GM19238 (cell line): ENCODE measurements around the gene A1BG.
"Not testable (repeated sequence)": the region's sequence is repeated elsewhere in the genome, so short reads cannot be mapped to it uniquely, and the experiment has no call there.

Experiments used
- DNase-seq: peaks from one replicate; pipeline ENCODE4 v3.0.0; 2011; ENCODE audit warnings: low spot score; ENCODE audit not compliant: insufficient read length

The A1BG gene

GRCh38 chr19:58361900-58362271 lies 8.6 kb upstream of the A1BG start:
- peak; percentile 68 for DNase-seq

GRCh38 chr19:58357481-58358145 lies 4.3 kb upstream of the A1BG start:
- no peak for DNase-seq

GRCh38 chr19:58356766-58357480 lies 3.6 kb upstream of the A1BG start:
- DNase-seq: no peak

- no peak for DNase-seq
Observed at GRCh38 chr19:58355908-58356765, 2.8 kb upstream of the A1BG start.

GRCh38 chr19:58355215-58355796 lies 2.0 kb upstream of the A1BG start:
- DNase-seq: no peak

GRCh38 chr19:58354478-58355030 lies 1.3 kb upstream of the A1BG start:
- DNase-seq: no peak

GRCh38 chr19:58353717-58354477 lies 605 bp upstream of the A1BG start:
- DNase-seq: no peak

- DNase-seq: no peak
Observed at GRCh38 chr19:58351990-58352755, 1.1 kb downstream of the A1BG start.

GRCh38 chr19:58351558-58351878 lies 1.8 kb downstream of the A1BG start:
- no peak for DNase-seq

- DNase-seq: no peak
Observed at GRCh38 chr19:58350871-58351557, 2.3 kb downstream of the A1BG start.

GRCh38 chr19:58350001-58350861 lies 3.1 kb downstream of the A1BG start:
- DNase-seq: no peak

GRCh38 chr19:58349590-58349989 lies 3.7 kb downstream of the A1BG start:
- DNase-seq: no peak

- DNase-seq: not testable (repeated sequence)
Observed at GRCh38 chr19:58348080-58348479, 5.2 kb downstream of the A1BG start.

- DNase-seq: peak; percentile 92
Observed at GRCh38 chr19:58346961-58347929, 6.0 kb downstream of the A1BG start.

- no peak for DNase-seq
Observed at GRCh38 chr19:58345558-58345957, 7.7 kb downstream of the A1BG start.

- no peak for DNase-seq
Observed at GRCh38 chr19:58338825-58339558, 14.3 kb downstream of the A1BG start.

GRCh38 chr19:58338336-58338735 lies 15.0 kb downstream of the A1BG start:
- DNase-seq: no peak
